Measurements from ENCODE around the gene IL5RA.
A peak's percentile ranks its signal among the peaks of the same experiment; 100 is the strongest.

The IL5RA gene

DNA sequence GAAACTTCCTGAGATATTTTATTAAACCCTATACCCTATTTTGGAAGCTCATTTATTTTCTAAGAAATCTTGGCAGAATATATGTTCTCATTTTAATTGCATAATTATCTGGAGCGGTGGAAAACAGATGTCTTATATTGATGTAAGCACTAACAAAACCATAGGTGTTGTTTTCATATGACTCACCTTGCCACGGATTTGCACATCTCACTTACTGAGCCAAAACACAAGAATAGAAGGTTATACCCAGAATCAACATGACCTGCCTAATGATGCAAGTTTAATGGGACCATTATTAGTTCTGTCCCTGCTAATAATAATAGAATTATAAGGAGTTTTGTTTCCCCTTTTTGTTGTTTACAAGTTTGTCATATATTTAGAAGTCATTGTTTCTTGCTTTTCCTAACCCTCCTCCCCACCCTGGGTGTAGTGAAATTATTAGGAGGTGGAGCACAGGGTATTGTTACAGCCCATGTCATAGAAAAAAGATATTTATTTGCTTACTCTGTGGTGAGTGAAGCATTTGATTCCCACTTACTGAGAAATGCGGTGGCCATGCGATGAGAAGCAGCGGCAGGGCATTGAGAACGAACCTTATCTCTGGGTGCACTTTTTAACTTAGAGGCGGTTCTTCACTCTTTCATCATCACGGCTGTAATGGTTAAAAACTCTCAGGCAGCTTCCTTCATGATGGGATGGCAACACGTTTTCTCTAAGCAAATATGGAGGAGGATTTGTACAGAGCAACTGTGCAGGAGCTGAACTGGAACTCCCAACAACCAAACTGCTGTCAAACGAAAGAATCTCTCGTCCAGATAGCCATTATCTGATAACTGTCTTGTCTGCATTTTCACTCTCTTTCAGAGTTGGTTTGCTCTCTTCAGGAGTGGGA lies 521 bp downstream of the IL5RA start:
- TF ChIP-seq CTCF (IDR thresholded peaks at IDR 0.05; ENCODE audit: low read length, missing control alignments) = no peak
- peak; percentile 8 for DNase-seq (ENCODE audit: low read depth)
- H3K4me3 ChIP-seq (replicated peaks; ENCODE audit: low read depth, low read length) = no peak overlapping the region

GRCh38 chr3:3107858-3108257 lies 2.3 kb downstream of the IL5RA start:
- no peak for DNase-seq (ENCODE audit: low read depth)
- no peak for TF ChIP-seq CTCF (IDR thresholded peaks at IDR 0.05; ENCODE audit: low read length, missing control alignments)
- no peak overlapping the region for H3K4me3 ChIP-seq (replicated peaks; ENCODE audit: low read depth, low read length)

DNA sequence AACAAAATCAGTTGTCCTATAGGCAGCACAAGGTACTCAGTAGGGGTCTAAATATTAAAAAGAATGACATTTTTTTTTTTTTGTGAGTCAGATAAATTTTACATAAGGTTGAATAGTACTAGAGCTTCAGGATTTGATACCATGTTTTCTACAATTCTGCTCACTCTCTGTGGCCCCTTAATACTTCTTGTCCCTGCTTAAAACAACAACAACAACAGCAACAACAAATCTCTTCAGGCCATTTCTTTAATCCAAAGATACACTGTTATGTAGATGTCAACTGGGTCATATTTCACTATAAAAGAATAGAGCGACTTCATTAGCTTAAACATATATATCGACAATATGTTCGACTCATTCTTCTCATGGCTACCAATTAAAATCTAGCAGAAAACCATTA lies 3.0 kb downstream of the IL5RA start:
- no peak overlapping the region for H3K4me3 ChIP-seq (replicated peaks; ENCODE audit: low read depth, low read length)
- TF ChIP-seq CTCF (IDR thresholded peaks at IDR 0.05; ENCODE audit: low read length, missing control alignments) = no peak
- DNase-seq (ENCODE audit: low read depth) = no peak

GRCh38 chr3:3105815-3106214 lies 4.4 kb downstream of the IL5RA start:
- TF ChIP-seq CTCF (IDR thresholded peaks at IDR 0.05; ENCODE audit: low read length, missing control alignments) = no peak
- no peak overlapping the region for H3K4me3 ChIP-seq (replicated peaks; ENCODE audit: low read depth, low read length)
- no peak for DNase-seq (ENCODE audit: low read depth)

- no peak for TF ChIP-seq CTCF (IDR thresholded peaks at IDR 0.05; ENCODE audit: low read length, missing control alignments)
- no peak overlapping the region for H3K4me3 ChIP-seq (replicated peaks; ENCODE audit: low read depth, low read length)
- no peak for DNase-seq (ENCODE audit: low read depth)
These were observed 4.9 kb downstream of the IL5RA start for GRCh38 chr3:3105246-3105645.

DNA sequence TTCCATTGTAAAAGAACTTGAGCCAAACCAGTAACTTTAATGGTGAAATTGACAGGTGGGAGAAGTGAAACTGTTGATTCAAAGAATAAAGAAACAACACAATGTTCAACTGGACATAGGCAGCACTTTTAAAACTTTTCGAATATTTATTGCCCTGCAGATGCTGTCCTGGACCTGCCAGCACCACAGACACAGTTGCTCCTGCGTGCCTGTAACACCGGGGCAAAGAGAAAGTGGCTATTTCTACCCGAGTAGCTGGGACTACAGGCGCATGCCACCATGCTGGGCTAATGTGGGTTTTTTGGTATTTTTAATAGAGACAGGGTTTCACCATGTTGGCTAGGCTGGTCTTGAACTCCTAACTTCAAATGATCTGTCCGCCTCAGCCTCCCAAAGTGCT lies 7.4 kb downstream of the IL5RA start:
- H3K4me3 ChIP-seq (replicated peaks; ENCODE audit: low read depth, low read length) = no peak overlapping the region
- DNase-seq (ENCODE audit: low read depth) = no peak
- no peak for TF ChIP-seq CTCF (IDR thresholded peaks at IDR 0.05; ENCODE audit: low read length, missing control alignments)
